ENCODE data around the gene TULP4.
"Not testable (repeated sequence)": the region's sequence is repeated elsewhere in the genome, so short reads cannot be mapped to it uniquely, and the experiment has no call there.

The TULP4 gene

DNA sequence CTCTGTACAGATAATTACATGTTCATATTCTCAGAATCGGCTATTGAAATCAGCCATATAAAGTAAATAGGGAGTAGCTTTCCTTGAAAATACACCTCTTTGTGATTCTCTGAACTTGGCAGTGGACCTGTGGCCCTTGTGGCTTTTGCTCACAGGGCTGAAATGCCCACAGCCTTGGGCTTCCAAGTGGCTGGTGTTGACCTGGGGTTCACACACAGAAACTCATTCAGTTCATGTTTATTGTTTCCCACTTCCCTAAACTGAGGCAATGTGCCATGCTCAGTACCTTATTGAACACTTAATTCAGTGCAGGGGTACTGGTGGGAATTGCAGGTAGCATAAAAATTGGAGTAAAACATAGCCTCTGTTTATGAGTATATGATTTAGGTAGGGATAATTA lies 19.1 kb upstream of the TULP4 start:
- H3K27me3 ChIP-seq (ENCODE audit: control insufficient read depth, insufficient read depth, low read length), result no peaks in the 10 kb centered on the region
- H3K27ac ChIP-seq (ENCODE audit: low read length), result no peak overlapping the region
- no peak for DNase-seq (ENCODE audit: low read depth, low spot score)
- peaks cover 2% of the 10 kb centered on the region; the same call in 1 of the 2 replicates for H3K36me3 ChIP-seq (ENCODE audit: control insufficient read depth, insufficient read depth, low read length)
- WGBS (ENCODE audit: insufficient coverage, insufficient read length), result no CpG with 5 or more reads among the region's 1 CpG
- no peaks in the 10 kb centered on the region; the same call in none of the 2 replicates for H3K9me3 ChIP-seq (ENCODE audit: control insufficient read depth, insufficient read depth, low read length)
- no peak overlapping the region for H3K4me3 ChIP-seq (ENCODE audit: low read length)
- H3K4me1 ChIP-seq (ENCODE audit: control insufficient read depth, insufficient read depth, low read length), result no peaks in the 10 kb centered on the region

DNA sequence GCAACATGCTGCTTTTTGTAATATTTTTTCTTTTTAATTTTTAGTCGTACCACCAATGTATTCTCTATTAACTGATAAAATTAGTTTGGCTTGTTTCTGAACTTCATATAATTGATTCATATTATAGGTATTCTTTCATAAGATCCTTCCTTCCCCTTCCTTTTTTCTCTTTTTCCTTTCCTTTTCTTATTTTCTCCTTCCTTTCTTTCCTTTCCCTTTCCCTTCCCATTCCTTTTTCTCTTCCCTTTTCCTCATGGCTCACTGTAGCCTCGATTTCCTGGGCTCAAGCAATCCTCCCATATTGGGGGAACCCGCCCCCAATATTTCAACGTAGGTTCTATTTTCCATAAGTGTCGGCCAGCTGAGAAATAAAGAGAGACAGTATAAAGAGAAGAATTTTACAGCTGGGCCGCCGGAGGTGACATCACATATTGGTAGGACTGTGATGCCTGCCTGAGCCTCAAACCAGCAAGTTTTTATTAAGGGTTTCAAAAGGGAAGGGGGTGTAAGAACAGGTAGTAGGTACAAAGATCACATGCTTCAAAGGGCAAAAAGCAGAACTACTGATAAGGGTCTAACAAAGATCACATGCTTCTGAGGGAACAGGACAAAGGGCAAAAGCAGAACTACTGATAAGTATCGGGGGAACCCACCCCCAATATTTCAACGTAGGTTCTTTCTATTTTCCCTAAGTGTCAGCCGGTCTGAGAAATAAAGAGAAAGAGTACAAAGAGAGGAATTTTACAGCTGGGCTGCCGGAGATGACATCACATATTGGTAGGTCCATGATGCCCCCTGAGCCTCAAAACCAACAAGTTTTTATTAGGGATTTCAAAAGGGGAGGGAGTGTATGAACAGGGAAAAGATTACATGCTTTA lies 16.1 kb upstream of the TULP4 start:
- not testable (repeated sequence) for DNase-seq (ENCODE audit: low read depth, low spot score); H3K27ac ChIP-seq (ENCODE audit: low read length); H3K27me3 ChIP-seq (ENCODE audit: control insufficient read depth, insufficient read depth, low read length); H3K4me3 ChIP-seq (ENCODE audit: low read length); H3K36me3 ChIP-seq (ENCODE audit: control insufficient read depth, insufficient read depth, low read length); H3K4me1 ChIP-seq (ENCODE audit: control insufficient read depth, insufficient read depth, low read length); H3K9me3 ChIP-seq (ENCODE audit: control insufficient read depth, insufficient read depth, low read length)
- WGBS (ENCODE audit: insufficient coverage, insufficient read length), result no CpG with 5 or more reads among the region's 11 CpGs

DNA sequence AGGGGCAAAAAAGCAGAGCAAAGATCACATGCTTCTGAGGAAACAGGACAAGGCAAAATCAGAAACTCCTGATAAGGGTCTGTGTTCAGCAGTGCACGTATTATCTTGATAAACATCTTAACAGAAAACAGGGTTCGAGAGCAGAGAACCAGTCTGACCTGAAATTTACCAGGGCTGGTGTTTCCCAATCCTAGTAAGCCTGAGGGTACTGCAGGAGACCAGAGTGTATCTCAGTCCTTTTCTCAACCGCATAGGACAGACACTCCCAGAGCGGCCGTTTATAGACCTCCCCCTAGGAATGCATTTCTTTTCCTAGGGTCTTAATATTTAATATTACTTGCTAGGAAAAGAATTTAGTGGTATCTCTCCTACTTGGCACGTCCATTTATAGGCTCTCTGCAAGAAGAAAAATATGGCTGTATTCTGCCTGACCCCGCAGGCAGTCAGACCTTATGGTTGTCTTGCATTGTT lies 15.4 kb upstream of the TULP4 start:
- not testable (repeated sequence) for H3K27me3 ChIP-seq (ENCODE audit: control insufficient read depth, insufficient read depth, low read length); H3K4me3 ChIP-seq (ENCODE audit: low read length); H3K9me3 ChIP-seq (ENCODE audit: control insufficient read depth, insufficient read depth, low read length); DNase-seq (ENCODE audit: low read depth, low spot score); H3K36me3 ChIP-seq (ENCODE audit: control insufficient read depth, insufficient read depth, low read length); H3K4me1 ChIP-seq (ENCODE audit: control insufficient read depth, insufficient read depth, low read length); H3K27ac ChIP-seq (ENCODE audit: low read length)
- WGBS (ENCODE audit: insufficient coverage, insufficient read length), result no CpG with 5 or more reads among the region's 7 CpGs

DNA sequence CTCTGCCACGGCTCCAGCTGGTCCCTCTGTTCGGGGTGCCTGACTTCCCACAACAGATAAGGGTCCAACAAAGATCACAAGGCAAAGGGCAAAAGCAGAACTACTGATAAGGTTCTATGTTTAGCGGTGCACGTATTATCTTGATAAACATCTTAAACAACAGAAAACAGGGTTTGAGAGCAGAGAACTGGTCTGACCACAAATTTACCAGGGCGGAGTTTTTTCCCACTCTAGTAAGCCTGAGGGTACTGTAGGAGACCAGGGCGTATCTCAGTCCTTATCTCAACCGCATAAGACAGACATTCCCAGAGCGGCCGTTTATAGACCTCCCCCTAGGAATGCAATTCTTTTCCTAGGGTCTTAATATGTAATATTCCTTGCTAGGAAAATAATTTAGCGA lies 14.6 kb upstream of the TULP4 start:
- not testable (repeated sequence) for H3K4me3 ChIP-seq (ENCODE audit: low read length); H3K27ac ChIP-seq (ENCODE audit: low read length); H3K4me1 ChIP-seq (ENCODE audit: control insufficient read depth, insufficient read depth, low read length); DNase-seq (ENCODE audit: low read depth, low spot score); H3K27me3 ChIP-seq (ENCODE audit: control insufficient read depth, insufficient read depth, low read length); H3K36me3 ChIP-seq (ENCODE audit: control insufficient read depth, insufficient read depth, low read length); H3K9me3 ChIP-seq (ENCODE audit: control insufficient read depth, insufficient read depth, low read length)
- no CpG with 5 or more reads among the region's 10 CpGs for WGBS (ENCODE audit: insufficient coverage, insufficient read length)

DNA sequence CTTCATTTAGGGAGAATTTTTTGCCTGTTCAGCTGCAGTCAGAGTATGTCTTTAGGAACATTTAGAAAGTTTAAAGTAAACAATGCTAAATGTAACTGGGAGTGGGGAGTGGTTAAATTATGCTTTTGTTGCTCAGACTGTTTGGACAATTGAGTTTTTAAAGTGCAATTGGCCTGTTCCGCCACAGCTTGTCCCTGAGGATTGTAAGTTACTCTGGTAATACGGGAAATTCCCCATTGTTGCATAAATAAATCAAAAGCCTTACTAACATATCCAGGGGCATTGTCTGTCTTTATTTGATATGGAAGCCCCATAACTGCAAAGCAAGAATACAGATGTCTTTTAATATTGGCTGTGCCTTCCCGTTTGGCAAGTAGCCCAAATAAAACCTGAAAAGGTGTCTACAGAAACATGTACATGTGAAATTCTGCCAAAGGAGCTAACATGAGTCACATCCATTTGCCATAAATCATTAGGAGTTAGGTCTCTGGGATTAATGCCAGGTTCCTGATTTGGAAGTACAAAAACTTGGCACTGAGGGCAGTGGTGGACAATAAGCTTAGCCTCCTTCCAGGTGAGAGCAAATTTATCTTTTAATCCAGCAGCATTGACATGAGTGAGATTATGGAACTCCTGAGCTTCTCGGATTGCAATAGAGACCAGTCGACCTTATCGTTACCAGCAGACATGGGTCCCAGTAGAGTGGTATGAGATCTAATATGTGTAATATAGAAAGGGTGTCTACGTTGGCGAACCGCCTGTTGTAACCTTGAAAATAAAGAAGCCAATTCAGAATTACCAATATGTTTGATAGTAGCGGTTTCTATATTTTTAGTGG lies 11.7 kb upstream of the TULP4 start:
- not testable (repeated sequence) for H3K36me3 ChIP-seq (ENCODE audit: control insufficient read depth, insufficient read depth, low read length); H3K4me1 ChIP-seq (ENCODE audit: control insufficient read depth, insufficient read depth, low read length); H3K4me3 ChIP-seq (ENCODE audit: low read length); DNase-seq (ENCODE audit: low read depth, low spot score); H3K27ac ChIP-seq (ENCODE audit: low read length); H3K9me3 ChIP-seq (ENCODE audit: control insufficient read depth, insufficient read depth, low read length); H3K27me3 ChIP-seq (ENCODE audit: control insufficient read depth, insufficient read depth, low read length)
- no CpG with 5 or more reads among the region's 10 CpGs for WGBS (ENCODE audit: insufficient coverage, insufficient read length)

DNA sequence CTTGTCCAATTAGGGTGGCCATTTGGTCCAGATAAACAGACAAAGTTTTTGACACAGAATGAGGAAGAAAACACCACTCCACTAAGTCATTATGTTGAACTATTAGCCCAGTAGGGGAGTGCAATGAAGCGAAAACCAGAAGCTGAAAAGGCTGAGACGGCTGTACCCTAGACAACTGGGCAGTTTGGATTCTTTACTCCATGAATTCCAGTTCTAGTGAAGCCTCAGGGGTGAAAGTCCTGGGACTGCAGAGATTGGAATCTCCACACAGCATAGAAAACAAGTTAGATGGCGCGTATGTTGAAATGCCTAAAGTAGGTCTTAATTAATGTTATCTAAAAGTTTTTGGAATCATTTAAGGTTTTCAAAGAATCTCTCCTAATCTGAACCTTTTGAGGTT lies 10.7 kb upstream of the TULP4 start:
- not testable (repeated sequence) for H3K4me3 ChIP-seq (ENCODE audit: low read length); H3K27me3 ChIP-seq (ENCODE audit: control insufficient read depth, insufficient read depth, low read length); H3K27ac ChIP-seq (ENCODE audit: low read length); H3K9me3 ChIP-seq (ENCODE audit: control insufficient read depth, insufficient read depth, low read length); DNase-seq (ENCODE audit: low read depth, low spot score); H3K4me1 ChIP-seq (ENCODE audit: control insufficient read depth, insufficient read depth, low read length); H3K36me3 ChIP-seq (ENCODE audit: control insufficient read depth, insufficient read depth, low read length)
- no CpG with 5 or more reads among the region's 4 CpGs for WGBS (ENCODE audit: insufficient coverage, insufficient read length)

DNA sequence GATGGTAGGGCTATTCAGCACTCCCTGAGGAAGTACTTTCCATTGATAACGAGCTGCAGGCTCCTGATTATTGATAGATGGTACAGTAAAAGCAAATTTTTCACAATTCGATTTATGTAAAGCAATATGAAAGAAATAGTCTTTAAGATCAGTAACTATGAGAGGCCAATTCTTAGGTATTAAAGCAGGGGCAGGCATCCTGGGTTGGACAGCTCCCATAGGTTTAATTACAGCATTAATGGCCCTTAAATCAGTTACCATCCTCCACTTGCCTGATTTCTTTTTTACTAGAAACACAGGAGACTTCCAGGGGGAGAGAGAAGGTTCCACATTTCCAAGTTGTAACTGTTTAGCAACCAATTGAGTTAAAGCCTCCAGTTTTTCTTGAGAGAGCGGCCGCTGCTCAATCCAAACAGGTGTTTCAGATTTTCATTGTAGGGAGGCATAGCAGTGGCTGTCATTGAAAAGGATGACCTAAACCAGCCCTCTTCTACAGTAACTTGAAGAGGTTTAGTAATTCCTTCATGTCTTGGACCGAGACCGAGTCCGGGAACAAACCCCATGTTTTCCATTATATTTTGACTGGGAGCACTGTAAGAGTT lies 10.0 kb upstream of the TULP4 start:
- WGBS (ENCODE audit: insufficient coverage, insufficient read length), result no CpG with 5 or more reads among the region's 7 CpGs
- H3K27me3 ChIP-seq (ENCODE audit: control insufficient read depth, insufficient read depth, low read length); H3K9me3 ChIP-seq (ENCODE audit: control insufficient read depth, insufficient read depth, low read length); H3K36me3 ChIP-seq (ENCODE audit: control insufficient read depth, insufficient read depth, low read length); H3K4me1 ChIP-seq (ENCODE audit: control insufficient read depth, insufficient read depth, low read length); H3K27ac ChIP-seq (ENCODE audit: low read length); DNase-seq (ENCODE audit: low read depth, low spot score); H3K4me3 ChIP-seq (ENCODE audit: low read length): not testable (repeated sequence)

DNA sequence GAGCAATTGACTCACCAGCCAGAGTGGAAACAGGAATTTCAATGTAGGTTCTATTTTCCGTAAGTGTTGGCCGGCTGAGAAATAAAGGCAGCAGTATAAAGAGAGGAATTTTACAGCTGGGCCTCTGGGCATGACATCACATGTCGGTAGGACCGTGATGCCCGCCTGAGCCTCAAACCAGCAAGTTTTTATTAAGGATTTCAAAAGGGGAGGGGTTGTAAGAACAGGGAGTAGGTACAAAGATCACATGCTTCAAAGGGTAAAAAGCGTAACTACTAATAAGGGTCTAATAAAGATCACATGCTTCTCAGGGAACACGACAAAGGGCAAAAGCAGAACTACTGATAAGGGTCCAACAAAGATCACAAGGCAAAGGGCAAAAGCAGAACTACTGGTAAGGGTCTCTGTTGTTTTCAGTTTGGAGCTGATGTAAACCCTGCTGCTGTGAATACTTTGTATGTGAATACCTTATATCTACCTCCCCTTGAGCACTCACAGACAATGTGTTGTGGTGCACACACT lies 9.0 kb upstream of the TULP4 start:
- Histone ChIP-seq H3K9me3 (ENCODE audit: control insufficient read depth, insufficient read depth, low read length) (no peaks in the 10 kb centered on the region), H3K4me3 (ENCODE audit: low read length) (no peak overlapping the region)
- no CpG with 5 or more reads among the region's 7 CpGs for WGBS (ENCODE audit: insufficient coverage, insufficient read length)

DNA sequence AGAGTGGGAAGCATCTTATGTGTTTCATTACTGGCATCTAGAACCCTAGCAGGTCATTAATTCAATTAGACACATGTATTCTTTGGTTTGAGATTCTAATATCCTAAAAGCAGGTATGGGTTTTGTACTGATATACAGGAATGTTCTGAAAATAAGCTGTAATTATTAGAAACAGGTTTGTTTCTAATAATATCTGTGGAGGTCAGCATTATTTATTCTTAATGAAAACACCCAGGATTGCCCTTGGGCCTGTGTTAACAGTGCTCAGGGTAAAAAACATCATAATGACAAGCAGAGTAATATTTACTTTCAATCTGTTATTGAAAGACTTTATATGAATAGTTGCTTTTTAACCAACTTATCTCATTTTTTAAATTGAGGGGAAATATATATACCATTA lies 8.0 kb upstream of the TULP4 start:
- Histone ChIP-seq H3K36me3 (ENCODE audit: control insufficient read depth, insufficient read depth, low read length) (no peaks in the 10 kb centered on the region), H3K27ac (ENCODE audit: low read length) (no peak overlapping the region), H3K27me3 (ENCODE audit: control insufficient read depth, insufficient read depth, low read length) (no peaks in the 10 kb centered on the region), H3K4me1 (ENCODE audit: control insufficient read depth, insufficient read depth, low read length) (no peaks in the 10 kb centered on the region), H3K9me3 (ENCODE audit: control insufficient read depth, insufficient read depth, low read length) (no peaks in the 10 kb centered on the region), H3K4me3 (ENCODE audit: low read length) (no peak overlapping the region)
- DNase-seq (ENCODE audit: low read depth, low spot score), result no peak

More for the DNA sequence above, 9.0 kb upstream of the TULP4 start:
- no peaks in the 10 kb centered on the region for H3K27me3 ChIP-seq (ENCODE audit: control insufficient read depth, insufficient read depth, low read length)
- H3K36me3 ChIP-seq (ENCODE audit: control insufficient read depth, insufficient read depth, low read length), result no peaks in the 10 kb centered on the region
- H3K4me1 ChIP-seq (ENCODE audit: control insufficient read depth, insufficient read depth, low read length), result no peaks in the 10 kb centered on the region
- H3K27ac ChIP-seq (ENCODE audit: low read length), result no peak overlapping the region
- no peak for DNase-seq (ENCODE audit: low read depth, low spot score)

DNA sequence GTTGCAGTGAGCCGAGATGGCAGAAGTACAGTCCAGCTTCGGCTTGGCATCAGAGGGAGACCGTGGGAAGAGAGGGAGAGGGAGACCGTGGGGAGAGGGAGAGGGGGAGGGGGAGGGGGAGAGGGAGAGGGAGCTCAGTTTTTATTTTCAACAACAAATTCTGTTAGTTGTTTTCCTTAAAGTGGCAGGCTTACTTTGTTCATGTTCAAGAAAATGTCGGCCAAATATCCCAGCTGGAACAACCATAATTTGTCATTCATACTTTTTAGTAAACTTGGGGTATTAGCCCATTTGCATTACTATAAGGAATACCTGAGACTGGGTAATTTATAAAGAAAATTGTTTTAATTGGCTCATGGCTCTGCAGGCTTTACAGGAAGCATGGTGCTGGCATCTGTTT lies 2.5 kb upstream of the TULP4 start:
- WGBS (ENCODE audit: insufficient coverage, insufficient read length), result no CpG with 5 or more reads among the region's 5 CpGs
- no peaks in the 10 kb centered on the region for H3K27me3 ChIP-seq (ENCODE audit: control insufficient read depth, insufficient read depth, low read length)
- no peaks in the 10 kb centered on the region for H3K9me3 ChIP-seq (ENCODE audit: control insufficient read depth, insufficient read depth, low read length)
- H3K4me3 ChIP-seq (ENCODE audit: low read length), result no peak overlapping the region
- no peaks in the 10 kb centered on the region for H3K4me1 ChIP-seq (ENCODE audit: control insufficient read depth, insufficient read depth, low read length)
- DNase-seq (ENCODE audit: low read depth, low spot score), result no peak
- H3K36me3 ChIP-seq (ENCODE audit: control insufficient read depth, insufficient read depth, low read length), result 0 out of 2 replicates have a peak, but pooled peaks cover 3% of the 10 kb centered on the region
- H3K27ac ChIP-seq (ENCODE audit: low read length), result no peak overlapping the region

Data from iPS DF 6.9 (cell line).